Fibroblast of skin of left quadriceps (primary cell): ENCODE results near the gene TMEM176A.

Source experiments
- DNase-seq, 2 experiments: peaks; one replicate each; pipeline ENCODE4 v3.0.0-alpha.2; 2013; ENCODE audit warnings: low read depth in 2 of 2

Gene TMEM176A

GRCh38 chr7:150818971-150819370 is 18.4 kb downstream of the TMEM176A start:
- no peak for DNase-seq

DNA sequence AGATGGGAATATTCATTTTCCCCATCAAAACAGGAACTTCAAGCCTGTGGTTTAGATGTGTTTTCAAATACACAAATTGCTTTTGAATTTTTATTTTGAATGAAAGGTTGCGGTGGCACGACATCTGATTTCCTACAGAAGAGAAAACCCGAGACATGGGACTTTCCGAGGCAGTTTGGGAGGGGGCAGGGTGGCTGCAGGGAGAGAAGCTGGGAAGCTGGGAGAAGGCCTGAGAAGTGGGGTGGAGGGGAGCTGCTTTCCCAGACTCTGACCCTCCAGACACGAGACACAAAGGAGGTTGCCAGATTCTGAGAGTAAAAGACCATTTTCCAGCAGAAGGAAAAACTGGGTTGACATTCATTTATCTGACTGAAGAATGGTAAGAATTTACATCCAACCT is 19.6 kb downstream of the TMEM176A start:
- no peak for DNase-seq

DNA sequence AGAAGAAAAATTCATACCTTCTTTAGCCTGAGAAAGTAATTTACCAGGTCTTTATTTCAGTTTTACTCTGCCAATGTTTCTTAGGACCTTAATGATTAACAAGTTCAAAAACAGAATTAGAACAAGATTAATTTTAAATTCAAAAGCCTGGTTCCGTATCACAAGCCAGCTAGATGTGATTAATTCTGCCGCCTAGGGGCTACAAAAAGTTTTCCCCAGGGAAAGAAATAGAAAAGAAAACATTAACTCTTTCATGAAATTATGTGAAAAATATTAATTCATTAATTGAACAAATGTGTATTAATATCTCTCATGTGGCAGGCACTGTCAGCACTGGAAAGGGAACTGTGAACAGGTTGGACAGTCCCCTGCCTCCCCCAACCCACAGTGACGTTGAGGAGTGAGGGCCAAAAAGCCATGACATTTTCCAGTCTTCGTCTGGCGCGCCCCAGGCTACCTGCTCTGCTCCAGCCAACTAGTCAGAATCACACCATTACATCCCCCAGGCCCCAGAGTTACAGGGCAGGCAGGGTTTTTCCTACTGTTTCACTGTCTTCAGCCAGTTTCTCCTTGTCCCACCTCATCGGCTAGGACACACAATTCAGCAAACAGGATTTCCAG is 20.1 kb downstream of the TMEM176A start:
- DNase-seq, result no peak

DNA sequence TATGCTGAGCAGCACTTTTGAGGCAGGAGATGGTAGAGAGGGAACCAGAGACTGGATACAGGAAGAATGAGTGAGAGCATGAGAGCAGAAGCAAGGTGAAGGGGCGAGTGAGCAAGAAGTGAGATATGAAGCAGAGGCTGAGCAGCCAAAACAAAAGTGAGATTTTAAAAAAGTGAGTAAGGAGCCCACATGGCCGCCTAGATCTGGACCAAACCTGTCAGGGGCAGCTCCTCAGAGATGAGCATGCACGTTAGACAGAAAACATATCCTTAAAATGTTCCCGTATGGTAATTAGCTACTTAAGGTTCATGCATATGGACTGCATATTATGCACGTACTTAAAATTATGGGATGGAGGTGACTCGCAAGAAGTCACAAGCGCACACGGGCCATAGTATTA is 22.5 kb downstream of the TMEM176A start:
- no peak for DNase-seq

- DNase-seq, result no peak
Observed at GRCh38 chr7:150823484-150824126, 23.0 kb downstream of the TMEM176A start.

DNA sequence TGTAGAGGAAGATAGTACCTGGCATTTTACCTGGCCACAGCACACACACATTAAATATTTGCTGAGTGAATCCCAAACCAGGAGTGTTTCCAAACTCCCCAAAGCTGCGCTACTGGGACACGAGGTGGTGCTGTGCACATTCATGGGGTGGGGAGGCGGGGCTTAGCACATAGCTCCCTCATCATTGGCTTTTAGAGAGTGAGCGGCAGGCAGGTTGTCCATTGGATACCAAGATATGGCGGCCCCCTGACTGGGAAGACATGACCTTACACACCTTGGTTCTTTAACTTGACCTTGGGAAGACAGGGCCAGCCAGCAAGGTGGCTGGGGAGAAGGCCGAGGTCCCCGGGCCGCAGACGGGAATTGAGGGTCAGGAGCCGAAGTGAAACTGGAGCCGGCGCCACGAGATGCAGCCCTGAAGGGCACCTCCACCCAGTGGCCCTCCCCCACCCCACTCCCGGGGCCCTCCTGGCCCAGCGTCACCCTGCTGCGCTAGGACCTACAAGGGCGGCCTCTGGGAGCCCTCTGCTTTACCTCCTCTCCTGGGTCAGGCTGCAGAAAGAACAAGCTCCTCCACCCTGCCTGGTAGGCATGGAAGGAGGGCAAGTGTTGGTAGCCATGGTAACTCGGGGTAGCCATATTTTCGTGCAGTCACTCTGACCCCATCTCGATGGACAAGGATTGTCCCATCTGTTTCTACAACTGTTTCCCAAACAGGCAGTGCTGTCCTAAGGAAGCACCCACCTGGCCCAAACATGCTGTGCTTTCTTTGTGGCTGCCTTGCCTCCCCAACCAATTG is 24.0 kb downstream of the TMEM176A start:
- DNase-seq, result no peak

DNA sequence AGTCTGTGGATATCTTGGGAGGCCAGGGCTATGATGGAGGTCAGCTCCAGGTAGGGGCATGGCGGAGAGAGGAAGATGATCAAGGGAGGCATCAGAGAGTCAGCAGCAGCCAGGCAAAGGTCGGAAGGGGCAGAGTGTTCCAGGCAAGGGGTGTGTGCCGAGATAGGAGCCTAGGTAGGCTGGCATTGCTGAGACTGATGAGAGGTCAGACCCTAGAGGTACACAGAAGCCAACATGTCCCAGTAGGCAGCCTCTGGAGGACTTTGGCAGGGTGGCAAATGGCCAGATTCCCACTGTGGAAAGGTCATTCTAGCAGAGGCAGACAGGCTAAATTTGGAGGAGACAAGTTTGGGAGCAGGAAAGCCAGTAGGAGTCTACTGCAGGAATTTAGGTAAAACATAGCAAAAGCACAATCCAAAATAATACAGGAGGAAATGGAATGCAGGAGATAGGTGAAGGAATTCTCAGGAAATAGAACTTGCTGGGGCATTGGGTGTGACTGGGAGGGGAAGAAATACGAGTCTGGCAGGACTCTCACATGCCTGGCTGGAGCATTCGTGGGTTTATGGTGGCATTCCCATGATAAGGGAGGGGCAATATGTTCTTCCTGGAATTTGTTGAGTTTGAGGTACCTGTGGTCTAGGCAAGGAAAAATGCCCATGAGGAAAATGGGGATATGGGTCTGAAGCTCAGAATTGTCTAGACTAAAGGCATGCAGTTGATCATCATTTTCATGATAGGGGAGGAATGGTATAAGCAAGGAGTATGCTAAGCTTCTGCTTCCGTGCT is 25.7 kb downstream of the TMEM176A start:
- DNase-seq, result no peak

DNA sequence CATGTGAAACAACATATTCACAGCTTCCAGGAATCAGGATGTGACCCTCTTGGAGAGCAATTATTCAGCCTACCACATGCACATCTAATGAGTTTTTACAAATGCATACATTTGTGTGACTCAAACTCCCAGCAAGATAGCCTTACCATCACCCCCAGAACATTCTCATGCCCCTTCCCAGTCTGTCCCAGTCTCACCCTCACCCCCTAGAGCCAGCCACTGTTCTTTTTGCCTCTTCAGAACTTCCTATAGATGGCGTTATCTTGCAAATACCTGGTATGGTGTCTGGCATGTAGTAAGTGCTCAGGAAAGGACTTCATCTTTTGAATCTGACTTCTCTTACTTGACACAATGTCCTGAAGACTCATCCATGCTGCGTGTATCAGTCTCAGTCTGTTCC is 27.8 kb downstream of the TMEM176A start:
- DNase-seq, result no peak

- DNase-seq, result no peak
Observed at GRCh38 chr7:150829426-150829825, 28.9 kb downstream of the TMEM176A start.

GRCh38 chr7:150830937-150831336 is 30.4 kb downstream of the TMEM176A start:
- DNase-seq, result no peak

- no peak for DNase-seq
Observed at GRCh38 chr7:150831851-150832250, 31.3 kb downstream of the TMEM176A start.

GRCh38 chr7:150835019-150835418 is 34.5 kb downstream of the TMEM176A start:
- no peak for DNase-seq

- no peak for DNase-seq
Observed at GRCh38 chr7:150835702-150836280, 35.2 kb downstream of the TMEM176A start.

- DNase-seq, result no peak
Observed at GRCh38 chr7:150838965-150839650, 38.5 kb downstream of the TMEM176A start.

GRCh38 chr7:150842018-150842417 is 41.4 kb downstream of the TMEM176A start:
- no peak for DNase-seq

DNA sequence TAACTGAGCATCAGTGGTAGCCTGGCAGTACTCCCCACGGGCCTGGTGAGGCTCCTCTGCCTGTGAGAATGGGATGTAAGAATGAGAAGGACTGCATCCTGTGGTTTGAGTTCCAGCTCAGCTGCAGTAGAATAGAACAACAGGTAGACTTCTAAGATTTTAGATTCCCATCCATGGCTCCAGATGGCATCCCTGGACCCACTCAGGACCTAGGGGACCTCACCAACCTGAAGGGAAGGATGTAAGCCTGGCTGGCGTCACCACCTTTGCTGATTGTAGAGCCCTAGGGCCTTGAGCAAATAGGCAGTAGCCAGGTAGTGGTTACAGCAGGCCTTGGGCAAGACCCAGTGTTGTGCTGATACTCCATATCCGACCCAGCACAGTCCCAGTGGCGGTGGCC is 42.1 kb downstream of the TMEM176A start:
- no peak for DNase-seq

DNA sequence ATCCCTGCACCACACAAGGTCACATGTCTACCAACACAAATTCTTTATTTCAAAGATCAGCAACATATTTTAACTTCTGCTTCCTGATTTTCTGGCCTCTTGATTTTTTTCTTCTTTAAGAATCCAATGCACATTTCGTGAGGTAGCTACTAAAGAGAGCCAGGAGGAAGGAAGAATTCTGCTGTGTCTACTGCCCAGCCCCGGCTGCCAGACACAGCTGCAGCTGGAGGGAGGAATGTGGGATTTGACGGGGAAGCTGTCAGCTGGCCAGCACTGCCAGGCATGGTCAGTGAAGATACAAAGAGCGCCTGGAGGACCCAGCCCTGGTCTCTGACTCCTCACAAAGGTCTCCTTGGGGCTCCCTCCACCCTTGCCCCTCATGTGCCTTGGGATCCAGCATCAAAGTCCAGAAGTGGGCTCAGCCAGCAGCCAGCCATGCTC is 44.9 kb downstream of the TMEM176A start:
- DNase-seq, result no peak

- no peak for DNase-seq
Observed at GRCh38 chr7:150846291-150847115, 45.9 kb downstream of the TMEM176A start.

DNA sequence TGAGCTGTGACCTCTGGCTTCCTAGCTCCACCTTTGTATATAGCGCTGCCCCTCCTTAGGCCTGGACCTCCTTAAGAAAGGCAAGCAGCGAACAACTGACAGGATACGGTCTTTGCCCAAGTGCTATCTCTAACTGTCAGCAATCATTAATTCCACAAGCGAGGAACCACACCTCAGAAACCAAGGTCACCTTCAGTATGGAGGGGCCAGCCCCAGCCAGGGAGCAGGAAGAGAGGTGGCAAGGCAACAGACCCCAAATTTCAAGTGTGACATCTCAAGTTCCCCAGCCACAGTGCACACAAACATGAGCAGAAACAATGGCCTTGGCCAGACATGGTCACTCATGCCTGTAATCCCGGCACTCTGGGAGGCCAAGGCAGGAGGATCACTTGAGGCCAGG is 47.0 kb downstream of the TMEM176A start:
- DNase-seq, result no peak

DNA sequence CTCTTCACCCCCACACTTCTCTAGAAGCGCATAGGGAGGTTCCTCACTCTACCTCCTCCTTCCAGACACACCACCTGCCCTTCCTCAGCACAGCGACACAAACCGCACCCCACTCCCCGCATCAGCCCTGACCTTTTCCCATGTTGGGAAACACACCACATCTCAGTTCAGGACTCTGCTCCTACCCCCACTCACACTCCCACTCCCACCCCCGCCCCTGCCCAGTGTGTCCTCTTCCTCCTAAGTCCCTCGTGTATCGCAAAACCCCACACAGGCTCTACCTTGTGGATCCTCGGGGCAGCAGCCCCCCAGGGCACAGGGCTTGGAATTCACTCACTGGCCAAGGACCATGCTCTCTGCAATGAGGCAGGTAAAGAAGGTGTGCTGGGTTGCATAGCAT is 47.5 kb downstream of the TMEM176A start:
- DNase-seq, result no peak
